Measurements from ENCODE around the gene RAP1GAP2.

DNA sequence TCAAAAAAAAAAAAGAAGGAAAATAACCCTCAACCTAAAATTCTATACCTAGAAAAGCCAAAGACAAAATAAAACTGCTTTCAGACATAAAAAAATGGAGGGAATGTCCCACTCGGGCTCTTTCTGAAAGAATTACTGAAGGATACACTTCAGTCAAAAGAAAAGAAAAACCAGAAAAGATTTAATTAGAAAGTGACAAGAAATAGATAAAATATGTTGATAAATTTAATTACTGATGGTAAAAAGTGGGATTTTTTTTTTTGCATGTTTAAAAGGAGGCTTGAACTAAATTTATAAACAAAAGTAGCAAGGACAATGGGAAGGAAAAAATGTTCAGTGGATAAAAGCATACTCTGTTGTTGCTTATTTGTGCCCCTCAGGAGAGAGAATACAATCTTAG, 178.1 kb downstream of the RAP1GAP2 start:
- TF ChIP-seq, protein P1, sequence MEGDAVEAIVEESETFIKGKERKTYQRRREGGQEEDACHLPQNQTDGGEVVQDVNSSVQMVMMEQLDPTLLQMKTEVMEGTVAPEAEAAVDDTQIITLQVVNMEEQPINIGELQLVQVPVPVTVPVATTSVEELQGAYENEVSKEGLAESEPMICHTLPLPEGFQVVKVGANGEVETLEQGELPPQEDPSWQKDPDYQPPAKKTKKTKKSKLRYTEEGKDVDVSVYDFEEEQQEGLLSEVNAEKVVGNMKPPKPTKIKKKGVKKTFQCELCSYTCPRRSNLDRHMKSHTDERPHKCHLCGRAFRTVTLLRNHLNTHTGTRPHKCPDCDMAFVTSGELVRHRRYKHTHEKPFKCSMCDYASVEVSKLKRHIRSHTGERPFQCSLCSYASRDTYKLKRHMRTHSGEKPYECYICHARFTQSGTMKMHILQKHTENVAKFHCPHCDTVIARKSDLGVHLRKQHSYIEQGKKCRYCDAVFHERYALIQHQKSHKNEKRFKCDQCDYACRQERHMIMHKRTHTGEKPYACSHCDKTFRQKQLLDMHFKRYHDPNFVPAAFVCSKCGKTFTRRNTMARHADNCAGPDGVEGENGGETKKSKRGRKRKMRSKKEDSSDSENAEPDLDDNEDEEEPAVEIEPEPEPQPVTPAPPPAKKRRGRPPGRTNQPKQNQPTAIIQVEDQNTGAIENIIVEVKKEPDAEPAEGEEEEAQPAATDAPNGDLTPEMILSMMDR (IDR thresholded peaks at IDR 0.05; ENCODE audit: low read length) = no peak
- no peak for TF ChIP-seq EZH2 (optimal IDR thresholded peaks at IDR 0.05; ENCODE audit: low read depth, low read length)
- TF ChIP-seq EZH2phosphoT487 (IDR thresholded peaks at IDR 0.05; ENCODE audit: low read length) = no peak

Data from MM.1S (cell line).